Stimulated activated naive CD4-positive, alpha-beta T cell (primary cell): ENCODE data around the gene NCBP1.
"Not testable (repeated sequence)": the region's sequence is repeated elsewhere in the genome, so short reads cannot be mapped to it uniquely, and the experiment has no call there.

Source experiments
- DNase-seq, 6 experiments: peaks; one replicate each; lab custom pipeline; 2025; lab: John Stamatoyannopoulos, UW

The NCBP1 gene

GRCh38 chr9:97632985-97633858, at the start of gene NCBP1, which contains the start of gene TSTD2:
Gene NCBP1, plus strand, starts transcription at chr9:97633821. Its CDS starts 61 bp downstream, at chr9:97633882.
Gene TSTD2, minus strand, starts transcription at chr9:97633368. Its CDS starts 5,806 bp downstream, at chr9:97627562.
- DNase-seq: peak; percentile 91 to 97 (median 96)

- not testable (repeated sequence) for DNase-seq
These were observed 48.8 kb upstream of the NCBP1 start for GRCh38 chr9:97584778-97585177.

- not testable (repeated sequence) for DNase-seq
These were observed 46.7 kb upstream of the NCBP1 start for GRCh38 chr9:97586909-97587308.

- no peak for DNase-seq
These were observed 42.1 kb upstream of the NCBP1 start for GRCh38 chr9:97591535-97591934.

- no peak for DNase-seq
These were observed 41.5 kb upstream of the NCBP1 start for GRCh38 chr9:97592126-97592525.

- no peak for DNase-seq
These were observed 39.7 kb upstream of the NCBP1 start for GRCh38 chr9:97593960-97594359.

- DNase-seq: no peak
These were observed 39.2 kb upstream of the NCBP1 start for GRCh38 chr9:97594381-97594921.

GRCh38 chr9:97596906-97597305, 36.7 kb upstream of the NCBP1 start:
- no peak for DNase-seq

GRCh38 chr9:97598461-97599288, 34.9 kb upstream of the NCBP1 start:
- peak; percentile 33 to 74 (median 53) for DNase-seq

GRCh38 chr9:97599314-97599846, 34.2 kb upstream of the NCBP1 start:
- no peak for DNase-seq

GRCh38 chr9:97600531-97601227, 32.9 kb upstream of the NCBP1 start:
- DNase-seq: no peak

GRCh38 chr9:97601228-97601898, 32.3 kb upstream of the NCBP1 start:
- no peak for DNase-seq

GRCh38 chr9:97602430-97602829, 31.2 kb upstream of the NCBP1 start:
- no peak for DNase-seq

GRCh38 chr9:97604901-97605645, 28.5 kb upstream of the NCBP1 start:
- DNase-seq: no peak

- peak in 5 of 6 experiments; percentile 29 to 58 (median 47) for DNase-seq
These were observed 18.1 kb upstream of the NCBP1 start for GRCh38 chr9:97615439-97616072.

GRCh38 chr9:97617939-97618416, 15.6 kb upstream of the NCBP1 start:
- no peak for DNase-seq

GRCh38 chr9:97620063-97620462, 13.6 kb upstream of the NCBP1 start:
- DNase-seq: not testable (repeated sequence)

GRCh38 chr9:97622483-97622882, 11.1 kb upstream of the NCBP1 start:
- DNase-seq: not testable (repeated sequence)

GRCh38 chr9:97623946-97624345, 9.7 kb upstream of the NCBP1 start:
- no peak for DNase-seq

GRCh38 chr9:97625620-97626019, 8.0 kb upstream of the NCBP1 start:
- no peak for DNase-seq
